WERI-Rb-1 (cell line): ENCODE measurements around the gene SUV39H1.

ENCODE experiments used
- DNase-seq: peaks from one replicate; pipeline ENCODE4 v3.0.0-alpha.2; 2020
- H3K27ac ChIP-seq: fragments of 250-450 bp; sonication (Bioruptor Pico); 2 replicates; pipeline ENCODE4 v1.5.1; 2020; ENCODE audit warnings: mild to moderate bottlenecking, moderate library complexity
- H3K27me3 ChIP-seq: fragments of 250-450 bp; sonication (Bioruptor Pico); 2 replicates; pipeline ENCODE4 v1.5.1; 2021; ENCODE audit warnings: mild to moderate bottlenecking, low read depth, moderate library complexity; ENCODE audit not compliant: insufficient read depth, severe bottlenecking
- H3K36me3 ChIP-seq: fragments of 250-450 bp; sonication (Bioruptor Pico); 2 replicates; pipeline ENCODE4 v1.5.1; 2020; ENCODE audit warnings: mild to moderate bottlenecking, moderate library complexity
- H3K4me3 ChIP-seq: 2 replicates; pipeline ENCODE4 v1.5.1; 2011; ENCODE audit warnings: low read depth, mild to moderate bottlenecking, control low read depth, low read length
- H3K9me3 ChIP-seq: fragments of 250-450 bp; sonication (Bioruptor Pico); 2 replicates; pipeline ENCODE4 v1.5.1; 2021; ENCODE audit warnings: mild to moderate bottlenecking, moderate library complexity; ENCODE audit not compliant: severe bottlenecking
- CTCF ChIP-seq: IDR thresholded peaks from 2 replicates; pipeline ENCODE4 v1.5.1; 2011; ENCODE audit warnings: low read depth, mild to moderate bottlenecking, control low read depth, inconsistent platforms, low read length

Gene SUV39H1

GRCh38 chrX:48695534-48695896, 1.0 kb upstream of the SUV39H1 start:
- peak; percentile 53 for DNase-seq

GRCh38 chrX:48695925-48696300, 621 bp upstream of the SUV39H1 start:
- peak overlapping the region; percentile 53 for H3K4me3 ChIP-seq
- H3K27me3 ChIP-seq = peaks cover 18% of the 10 kb centered on the region
- peak; percentile 49 for DNase-seq
- H3K9me3 ChIP-seq = no peaks in the 10 kb centered on the region
- no peak for TF ChIP-seq CTCF
- H3K27ac ChIP-seq = peak overlapping the region; percentile 87
- peaks cover 11% of the 10 kb centered on the region for H3K36me3 ChIP-seq

More at GRCh38 chrX:48695534-48695896, 1.0 kb upstream of the SUV39H1 start:
- Histone ChIP-seq H3K27me3 (peaks cover 18% of the 10 kb centered on the region), H3K4me3 (peak overlapping the region; percentile 53), H3K36me3 (peaks cover 8% of the 10 kb centered on the region), H3K9me3 (no peaks in the 10 kb centered on the region), H3K27ac (peak overlapping the region; percentile 87)
- no peak for TF ChIP-seq CTCF

- Histone ChIP-seq H3K9me3 (no peaks in the 10 kb centered on the region), H3K27ac (peak overlapping the region; percentile 87), H3K27me3 (peaks cover 21% of the 10 kb centered on the region), H3K4me3 (peak overlapping the region; percentile 53), H3K36me3 (peaks cover 22% of the 10 kb centered on the region)
- no peak for TF ChIP-seq CTCF
- DNase-seq = peak; percentile 78
These were observed 584 bp downstream of the SUV39H1 start for GRCh38 chrX:48696909-48697727.

- peaks cover 21% of the 10 kb centered on the region for H3K27me3 ChIP-seq
- DNase-seq = no peak
- H3K9me3 ChIP-seq = no peaks in the 10 kb centered on the region
- peaks cover 32% of the 10 kb centered on the region for H3K36me3 ChIP-seq
- H3K27ac ChIP-seq = no peak overlapping the region
- no peak overlapping the region for H3K4me3 ChIP-seq
- no peak for TF ChIP-seq CTCF
These were observed 1.8 kb downstream of the SUV39H1 start for GRCh38 chrX:48698306-48698705.

GRCh38 chrX:48700246-48700645, 3.7 kb downstream of the SUV39H1 start:
- DNase-seq = no peak
- peaks cover 21% of the 10 kb centered on the region for H3K27me3 ChIP-seq
- H3K4me3 ChIP-seq = no peak overlapping the region
- no peak overlapping the region for H3K27ac ChIP-seq
- no peaks in the 10 kb centered on the region for H3K9me3 ChIP-seq
- H3K36me3 ChIP-seq = peaks cover 32% of the 10 kb centered on the region
- TF ChIP-seq CTCF = no peak
